SHP77 (cell line): ENCODE results near the gene LMO2.

Experiments
- DNase-seq, 2 experiments: peaks; one replicate each; lab custom pipeline; 2025; lab: John Stamatoyannopoulos, UW

Gene LMO2

GRCh38 chr11:33819278-33820035, 72.4 kb downstream of the LMO2 start:
- no peak for DNase-seq
